HG03565 (cell line): ENCODE data around the gene NPIPB8.
"Not testable (repeated sequence)": the region's sequence is repeated elsewhere in the genome, so short reads cannot be mapped to it uniquely, and the experiment has no call there.

Experiments
- ATAC-seq: cut with Tn5 transposase; IDR thresholded peaks from one replicate; pipeline ENCODE4 v1.9.1; 2021; ENCODE audit warnings: mild to moderate bottlenecking, moderate library complexity; ENCODE audit not compliant: unreplicated experiment

The NPIPB8 gene

DNA sequence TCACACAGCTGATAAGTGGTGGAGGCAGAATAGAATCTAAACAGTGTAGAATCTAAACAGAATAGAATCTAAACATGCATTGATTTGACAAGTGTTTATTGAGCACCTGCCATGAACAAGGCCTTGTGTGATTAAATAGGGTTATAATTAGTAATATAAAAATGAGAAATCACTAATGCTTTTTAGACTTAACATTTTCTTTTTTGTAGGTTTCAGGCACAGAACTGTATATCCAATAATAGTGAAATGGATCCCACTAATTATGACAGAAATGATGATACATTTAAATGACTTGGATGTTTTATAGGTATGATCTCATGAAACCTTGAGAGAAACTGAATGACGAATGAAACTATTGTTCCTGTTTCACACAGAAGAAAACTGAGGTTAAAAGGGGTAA, at the start of gene NPIPB8:
TSS of gene NPIPB8 (plus strand) at position 301 of the 400 bp plus-strand sequence. CDS start 296 bp downstream, outside the sequence.
- ATAC-seq, result not testable (repeated sequence)

DNA sequence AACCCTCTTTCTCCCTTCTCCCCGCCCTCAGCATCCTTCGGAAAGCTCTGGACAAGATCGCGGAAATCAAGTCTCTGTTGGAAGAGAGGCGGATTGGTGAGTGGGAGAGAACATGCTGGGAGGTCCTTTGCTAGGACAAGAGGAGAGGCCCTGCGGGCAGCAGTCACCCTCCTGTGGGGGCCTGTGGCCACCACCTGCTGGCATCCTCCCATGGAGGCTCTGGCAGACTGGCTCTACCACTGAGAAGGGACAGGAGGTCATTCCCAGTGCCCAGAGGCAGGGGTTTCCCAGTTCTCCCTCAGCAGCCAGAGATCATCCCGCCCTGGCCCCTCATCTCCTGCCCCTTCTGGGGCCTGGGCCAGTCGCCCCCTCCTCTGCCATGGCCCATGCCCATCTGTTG, 48.8 kb upstream of the NPIPB8 start:
- no peak for ATAC-seq

DNA sequence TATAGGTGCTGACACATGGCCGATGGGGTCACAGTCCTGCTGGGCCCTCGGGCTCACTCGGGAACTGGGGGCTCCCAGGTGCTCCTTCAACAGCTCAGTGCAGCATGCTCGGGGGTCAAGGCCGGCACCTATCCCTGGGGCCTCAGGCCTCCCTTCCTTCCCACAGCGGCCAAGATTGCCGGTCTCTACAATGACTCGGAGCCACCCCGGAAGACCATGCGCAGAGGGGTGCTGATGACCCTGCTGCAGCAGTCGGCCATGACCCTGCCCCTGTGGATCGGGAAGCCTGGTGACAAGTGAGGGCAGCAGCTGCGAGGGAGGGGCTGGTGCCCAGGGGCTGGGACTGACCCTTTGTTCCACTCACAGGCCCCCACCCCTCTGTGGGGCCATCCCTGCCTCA, 47.9 kb upstream of the NPIPB8 start:
- no peak for ATAC-seq

DNA sequence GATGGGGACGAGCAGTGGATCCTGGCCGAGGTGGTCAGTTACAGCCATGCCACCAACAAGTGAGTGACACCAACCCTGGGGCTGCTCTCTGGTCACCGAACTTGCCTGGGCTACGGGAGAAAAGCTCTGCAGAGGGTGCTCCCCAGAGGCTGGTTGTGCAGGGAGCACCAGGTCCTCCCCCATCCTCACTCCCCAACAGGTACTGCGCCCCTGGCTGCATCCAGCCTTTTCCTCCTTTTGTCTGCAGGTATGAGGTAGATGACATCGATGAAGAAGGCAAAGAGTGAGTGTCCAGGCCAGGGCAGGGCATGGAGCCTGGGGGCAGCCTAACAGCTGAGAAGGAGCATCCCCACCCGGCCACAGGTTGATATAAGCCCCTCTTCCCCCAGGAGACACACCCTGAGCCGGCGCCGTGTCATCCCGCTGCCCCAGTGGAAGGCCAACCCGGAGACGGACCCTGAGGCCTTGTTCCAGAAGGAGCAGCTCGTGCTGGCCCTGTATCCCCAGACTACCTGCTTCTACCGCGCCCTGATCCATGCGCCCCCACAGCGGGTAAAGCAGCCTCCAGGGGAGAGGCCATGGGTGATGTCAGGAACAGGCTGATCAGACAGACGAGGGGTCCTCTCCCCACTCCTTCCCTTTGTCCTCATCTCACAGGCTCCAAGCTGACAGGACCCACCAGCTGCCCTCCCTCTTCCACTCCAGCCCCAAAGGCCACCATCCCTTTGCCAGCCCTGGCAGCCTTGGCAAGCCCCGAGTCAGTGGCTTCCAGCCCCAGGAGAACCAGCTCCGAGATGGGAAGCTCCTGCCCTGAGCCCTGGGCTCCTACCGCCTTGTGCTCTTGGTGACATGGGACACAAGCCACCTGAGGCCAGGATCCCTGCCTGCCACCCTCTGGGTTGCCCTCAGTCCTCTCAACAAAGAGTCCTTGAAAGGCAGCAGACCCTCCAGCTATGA, 47.2 kb upstream of the NPIPB8 start:
- ATAC-seq, result no peak

DNA sequence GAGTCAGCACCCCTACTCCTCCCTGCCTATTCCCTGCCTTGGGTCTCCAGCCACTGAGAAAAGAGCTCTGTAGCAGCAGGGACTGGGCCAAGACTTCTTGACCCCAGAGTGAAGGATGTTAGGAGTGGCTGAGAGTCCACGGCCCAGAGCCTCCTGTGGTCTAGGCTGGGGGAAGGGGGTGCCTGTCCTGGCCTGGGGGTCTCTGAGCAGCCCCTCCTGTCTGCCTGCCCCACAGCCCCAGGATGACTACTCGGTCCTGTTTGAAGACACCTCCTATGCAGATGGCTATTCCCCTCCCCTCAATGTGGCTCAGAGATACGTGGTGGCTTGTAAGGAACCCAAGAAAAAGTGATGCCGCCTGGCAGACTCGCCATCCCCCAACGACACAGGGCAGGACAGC, 46.5 kb upstream of the NPIPB8 start:
- no peak for ATAC-seq

DNA sequence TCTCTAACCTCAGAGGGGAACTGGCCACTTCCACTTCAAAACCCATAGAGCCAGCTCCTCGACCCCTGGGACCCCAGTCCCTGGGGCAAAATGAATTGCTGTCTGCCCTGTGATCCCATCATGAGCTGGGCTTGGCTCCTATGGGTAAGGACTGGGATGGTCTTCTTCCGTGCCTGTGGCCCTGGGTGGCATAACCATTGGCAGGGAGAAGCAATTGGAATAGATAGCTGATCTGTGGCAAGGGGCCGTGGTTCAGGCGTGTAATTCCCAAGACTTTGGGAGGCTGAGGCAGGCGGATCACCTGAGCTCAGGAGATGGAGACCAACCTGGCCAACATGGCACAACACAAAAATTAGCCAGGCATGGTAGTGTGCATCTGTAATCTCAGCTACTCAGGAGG, 45.4 kb upstream of the NPIPB8 start:
- ATAC-seq, result no peak

DNA sequence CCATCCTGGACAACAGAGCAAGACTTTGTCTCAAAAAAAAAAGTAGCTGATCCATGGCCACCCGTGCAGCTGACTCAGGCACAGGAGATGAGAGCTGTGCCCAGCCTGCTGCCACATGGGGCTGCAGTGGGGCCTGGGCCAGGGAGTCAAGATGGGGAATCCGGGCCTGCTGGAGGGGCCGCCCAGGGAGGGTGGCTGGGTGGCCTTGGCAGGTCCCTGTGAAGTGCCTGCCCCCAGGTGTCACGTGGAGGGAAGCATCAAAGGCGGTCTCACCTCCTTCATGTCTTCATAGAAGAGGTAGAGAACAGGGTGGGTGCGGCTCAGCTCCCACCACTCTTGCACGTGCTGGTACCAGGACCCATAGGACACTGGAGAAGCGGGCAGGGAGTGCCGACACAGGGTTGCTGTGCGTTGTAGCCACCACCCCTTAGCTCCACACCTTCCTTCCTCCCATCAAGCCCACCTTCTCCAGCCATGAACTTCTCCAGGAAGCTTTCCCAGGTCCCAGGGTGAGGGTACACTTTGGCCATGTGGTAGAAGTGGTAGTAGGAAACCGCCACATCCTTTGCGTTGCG, 44.8 kb upstream of the NPIPB8 start:
- ATAC-seq, result no peak

DNA sequence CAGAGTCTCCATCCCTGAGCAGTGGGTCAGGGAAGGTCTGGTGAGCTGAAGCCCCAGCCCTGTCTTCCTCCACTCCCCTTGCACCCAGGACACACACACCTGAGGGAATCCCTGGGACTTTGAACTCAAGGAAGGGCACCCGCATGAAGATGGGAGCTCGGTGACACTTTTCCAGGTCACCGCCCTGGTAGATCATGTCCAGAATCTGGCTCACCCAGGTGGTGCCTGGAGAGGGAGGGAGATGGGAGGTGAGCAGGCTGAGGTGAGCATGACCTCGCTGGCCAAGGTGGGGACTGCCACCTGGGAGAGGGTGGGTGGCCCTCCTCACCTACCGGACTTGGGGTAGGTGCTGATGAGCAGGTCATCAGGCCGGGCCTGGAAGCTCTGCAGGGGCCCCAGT, 42.4 kb upstream of the NPIPB8 start:
- not testable (repeated sequence) for ATAC-seq

DNA sequence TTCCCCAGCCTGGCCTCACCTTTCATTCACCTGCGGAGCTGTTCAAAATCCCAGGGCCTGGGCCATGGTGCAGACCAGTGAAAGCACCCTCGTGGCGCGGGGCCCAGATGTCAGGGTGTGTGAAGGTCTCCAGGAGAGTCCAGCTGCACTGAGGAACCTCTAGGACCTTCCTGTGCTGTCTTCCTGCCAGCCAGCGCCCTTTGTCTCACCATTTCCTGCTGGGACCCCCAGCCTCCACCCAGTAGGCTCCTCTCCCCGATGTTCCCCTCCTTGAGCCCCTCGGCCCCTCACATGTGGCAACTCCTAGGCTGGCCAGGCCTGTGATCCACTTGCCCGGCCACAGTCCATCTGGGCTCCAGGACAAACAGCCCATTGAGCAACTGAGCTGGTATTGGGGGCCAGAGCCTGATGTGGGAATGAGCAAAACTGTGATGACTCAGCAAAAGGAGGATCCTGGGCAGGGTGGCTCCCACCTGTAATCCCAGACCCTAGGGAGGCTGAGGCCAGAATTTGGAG, 41.7 kb upstream of the NPIPB8 start:
- ATAC-seq, result no peak

DNA sequence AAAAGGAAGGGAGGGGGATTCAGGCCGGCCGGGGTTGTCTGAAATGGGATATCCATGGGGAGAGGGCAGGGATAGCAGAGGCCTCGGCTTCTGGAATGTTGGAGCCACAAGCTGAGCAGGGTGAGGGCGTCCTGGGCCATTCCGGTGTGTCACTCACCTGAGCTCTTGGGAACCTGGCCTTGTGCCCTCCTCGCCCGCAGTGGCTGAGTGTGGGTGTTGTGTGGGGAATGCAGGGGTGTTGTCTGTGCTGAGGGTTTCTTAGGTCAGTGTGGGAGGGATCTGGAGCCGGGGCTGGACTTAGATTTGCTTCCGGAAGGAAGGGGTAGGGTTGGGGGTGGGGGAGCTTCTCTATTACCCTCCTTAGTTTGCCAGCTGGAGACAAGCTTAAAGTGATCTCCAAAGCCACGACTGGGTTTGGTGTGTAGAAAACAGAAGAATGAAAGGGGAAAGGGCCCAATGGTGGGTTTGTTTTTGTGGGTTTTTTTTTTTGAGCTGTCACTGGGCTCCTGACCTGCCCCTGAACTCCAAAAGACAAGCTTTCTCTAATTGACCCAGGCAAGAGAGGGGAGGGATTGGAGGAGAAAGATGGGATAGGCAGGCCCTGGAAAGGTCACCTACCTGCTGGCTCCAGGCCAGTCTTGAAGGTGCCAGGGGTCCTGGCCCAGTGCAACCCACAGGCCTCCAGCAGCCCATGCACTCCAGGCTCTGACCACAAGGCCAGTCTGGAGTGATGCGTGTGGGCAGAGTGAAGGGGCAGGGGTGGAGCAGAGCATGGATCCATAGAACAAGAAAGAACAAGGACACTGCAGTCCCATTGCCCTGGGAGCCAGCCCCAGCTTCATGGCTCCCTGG, 40.8 kb upstream of the NPIPB8 start, which contains the start of gene SULT1A2:
TSS of gene SULT1A2 (minus strand) at position 211 of the 852 bp plus-strand sequence. CDS start 1,120 bp downstream, outside the sequence.
- no peak for ATAC-seq

DNA sequence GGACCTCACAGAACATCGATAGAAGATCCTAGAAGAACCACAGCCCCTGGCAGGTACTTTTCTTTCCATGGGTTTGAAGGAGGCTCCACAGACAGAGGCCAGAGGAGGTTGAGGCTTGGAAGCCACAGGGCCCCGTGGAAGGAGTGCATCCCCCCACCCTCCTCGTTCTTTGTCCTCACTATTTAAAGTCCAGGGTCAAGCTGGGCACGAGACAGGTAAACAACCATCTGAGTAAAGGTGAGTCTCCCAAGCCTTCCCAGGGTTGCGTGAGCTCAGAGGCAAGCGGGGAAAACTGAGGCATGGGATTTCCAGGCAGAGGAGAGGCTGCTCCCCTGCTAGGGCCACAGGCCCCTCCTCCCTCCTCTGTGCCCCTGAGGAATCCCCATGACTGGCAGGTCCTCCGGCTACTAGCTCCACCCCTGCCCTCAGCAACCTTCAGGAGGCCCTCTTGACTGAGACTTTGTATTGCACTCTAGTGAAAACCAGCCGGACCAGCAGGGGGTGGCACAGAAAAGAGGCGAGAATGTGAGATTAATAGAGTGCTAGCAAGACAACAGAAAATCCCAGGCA, 40.1 kb upstream of the NPIPB8 start:
- ATAC-seq, result no peak

DNA sequence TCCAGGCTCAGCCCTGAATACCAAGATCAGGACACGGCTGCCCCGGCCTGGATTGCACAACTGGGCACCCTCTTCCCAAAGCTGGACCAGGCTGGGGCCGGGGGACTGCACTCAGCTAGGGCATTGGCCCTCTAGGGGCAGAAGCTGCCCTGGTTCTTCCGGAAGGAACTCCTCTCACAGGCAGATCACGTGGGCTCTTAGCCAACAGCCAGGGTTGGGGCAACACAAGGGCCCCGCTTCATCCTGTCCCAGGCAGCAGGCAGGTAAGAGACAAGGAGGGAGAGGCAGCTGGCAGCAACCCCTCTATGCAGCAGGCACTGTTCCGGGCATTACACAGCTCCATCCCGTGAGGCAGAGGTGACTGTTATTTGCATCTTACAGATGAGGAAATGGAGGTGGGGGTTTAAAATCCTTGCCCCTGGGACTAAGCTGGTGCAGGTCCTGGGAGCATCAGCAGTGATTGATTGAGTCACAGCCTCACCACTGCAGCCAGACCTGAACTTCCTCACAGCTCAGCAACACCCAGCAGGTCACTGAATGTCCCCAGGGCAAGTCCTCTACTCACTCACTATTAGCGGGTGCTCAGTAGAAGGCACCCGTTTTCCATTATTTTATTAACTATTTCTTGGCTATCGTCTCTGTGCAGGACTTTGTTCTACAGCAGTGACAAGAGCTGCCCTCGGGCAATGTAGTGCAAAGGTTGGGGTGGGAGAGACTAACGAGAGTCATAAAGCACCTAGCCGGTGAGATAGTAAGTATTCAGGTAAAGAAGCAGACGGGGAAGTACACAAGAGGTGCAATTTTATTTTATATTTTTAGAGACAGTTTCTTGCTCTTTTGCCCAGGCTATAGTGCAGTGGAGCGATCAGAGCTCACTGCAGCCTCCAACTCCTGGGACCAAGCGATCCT, 38.2 kb upstream of the NPIPB8 start:
- not testable (repeated sequence) for ATAC-seq

DNA sequence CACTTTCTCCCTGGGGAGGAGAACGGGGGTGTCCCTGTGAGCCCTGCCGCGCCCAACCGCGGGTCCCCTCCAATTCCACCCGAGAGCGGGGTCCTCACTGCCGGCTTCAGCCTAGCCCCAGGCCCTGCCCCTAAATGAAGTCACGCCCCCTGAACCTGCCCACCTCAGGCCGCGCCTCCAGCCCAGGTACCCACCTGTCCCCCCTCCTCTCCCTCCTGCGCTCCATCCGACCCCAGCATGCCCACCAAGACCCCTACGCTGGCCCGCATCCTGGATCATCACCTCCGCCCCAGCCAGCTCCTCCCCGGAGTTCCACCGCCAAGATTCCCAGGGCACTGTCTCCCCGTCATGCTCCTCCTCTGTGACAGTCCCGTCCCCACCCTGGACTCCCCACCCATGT, 36.9 kb upstream of the NPIPB8 start:
- not testable (repeated sequence) for ATAC-seq

DNA sequence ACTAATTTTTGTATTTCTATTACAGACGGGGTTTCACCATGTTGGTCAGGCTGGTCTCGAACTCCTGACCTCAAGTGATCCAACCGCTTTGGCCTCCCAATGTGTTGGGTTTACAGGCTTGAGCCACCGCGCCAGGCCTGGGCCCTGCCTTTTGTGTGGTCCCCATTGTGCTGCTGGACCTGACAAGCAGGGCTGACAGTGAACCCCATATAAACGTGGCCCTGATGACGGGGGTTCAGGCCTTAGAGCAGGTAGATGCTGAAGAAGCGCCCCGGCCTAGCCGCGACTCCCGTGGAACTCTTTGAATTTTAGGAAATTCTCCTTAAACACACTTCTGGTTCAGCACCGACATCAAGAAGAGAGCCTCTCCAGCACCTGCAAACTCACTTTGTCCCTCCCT, 36.3 kb upstream of the NPIPB8 start:
- not testable (repeated sequence) for ATAC-seq

DNA sequence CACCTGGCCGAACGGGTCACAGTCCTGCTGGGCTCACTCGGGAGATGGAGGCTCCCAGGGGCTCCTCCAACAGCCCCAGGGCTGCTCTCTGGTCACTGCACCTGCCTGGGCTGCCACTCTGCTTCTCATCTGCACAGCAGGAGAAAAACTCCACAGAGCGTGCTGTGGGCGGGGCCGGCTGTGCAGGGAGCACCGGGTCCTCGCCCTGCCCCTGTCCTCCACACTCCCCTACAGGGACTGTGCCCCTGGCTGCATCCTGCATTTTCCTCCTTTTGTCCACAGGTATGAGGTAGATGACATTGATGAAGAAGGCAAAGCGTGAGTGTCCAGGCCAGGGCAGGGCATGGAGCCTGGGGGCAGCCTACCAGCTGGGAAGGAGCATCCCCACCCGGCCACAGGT, 35.8 kb upstream of the NPIPB8 start:
- ATAC-seq, result not testable (repeated sequence)

DNA sequence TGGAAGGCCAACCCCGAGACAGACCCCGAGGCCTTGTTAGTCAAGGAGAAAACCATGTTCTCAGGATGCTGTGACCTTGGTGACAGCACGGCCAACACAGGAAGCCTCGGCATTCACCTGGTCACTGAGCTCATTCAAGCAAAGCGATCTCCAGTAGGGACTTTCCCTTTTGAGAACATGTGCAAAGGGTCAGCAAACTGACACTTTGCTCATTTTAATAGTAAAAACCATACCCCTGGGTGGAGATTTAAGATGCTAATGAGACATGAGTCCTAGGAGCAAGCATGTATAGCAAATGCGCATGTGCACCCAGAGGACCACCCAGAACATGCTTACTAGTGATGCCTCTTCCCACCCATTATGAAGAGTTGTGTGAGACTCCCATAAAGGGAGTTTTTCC, 35.3 kb upstream of the NPIPB8 start:
- ATAC-seq, result no peak

DNA sequence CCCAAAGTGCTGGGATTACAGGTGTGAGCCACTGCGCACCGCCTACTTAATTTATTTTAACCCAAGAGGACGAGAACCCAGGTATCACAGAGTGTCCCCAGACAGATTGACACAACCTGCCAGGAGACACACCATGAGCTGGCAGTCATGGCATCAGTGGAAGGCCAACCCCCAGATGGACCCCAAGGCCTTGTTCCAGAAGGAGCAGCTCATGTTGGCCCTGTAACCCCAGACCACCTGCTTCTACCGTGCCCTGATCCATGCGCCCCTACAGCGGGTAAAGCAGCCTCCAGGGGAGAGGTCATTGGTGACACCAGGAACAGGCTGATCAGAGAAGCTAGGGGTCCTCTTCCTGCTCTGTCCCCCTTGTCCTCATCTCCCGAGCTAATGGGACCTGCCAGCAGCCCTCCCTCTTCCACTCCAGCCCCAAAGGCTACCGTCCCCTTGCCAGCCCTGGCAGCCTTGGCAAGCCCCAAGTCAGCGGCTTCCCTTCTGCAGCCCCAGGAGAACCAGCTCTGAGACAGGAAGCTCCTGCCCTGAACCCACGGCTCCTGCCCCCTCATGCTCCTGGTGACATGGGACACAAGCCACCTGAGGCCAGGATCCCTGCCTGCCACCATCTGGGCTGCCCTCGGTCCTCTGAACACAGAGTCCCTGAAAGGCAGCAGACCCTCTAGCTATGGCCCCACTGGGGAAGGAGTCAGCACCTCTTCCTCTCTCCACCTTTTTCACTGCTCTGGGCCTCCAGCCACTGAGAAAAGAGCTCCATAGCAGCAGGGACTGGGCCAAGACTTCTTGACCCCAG, 34.3 kb upstream of the NPIPB8 start:
- ATAC-seq, result no peak

DNA sequence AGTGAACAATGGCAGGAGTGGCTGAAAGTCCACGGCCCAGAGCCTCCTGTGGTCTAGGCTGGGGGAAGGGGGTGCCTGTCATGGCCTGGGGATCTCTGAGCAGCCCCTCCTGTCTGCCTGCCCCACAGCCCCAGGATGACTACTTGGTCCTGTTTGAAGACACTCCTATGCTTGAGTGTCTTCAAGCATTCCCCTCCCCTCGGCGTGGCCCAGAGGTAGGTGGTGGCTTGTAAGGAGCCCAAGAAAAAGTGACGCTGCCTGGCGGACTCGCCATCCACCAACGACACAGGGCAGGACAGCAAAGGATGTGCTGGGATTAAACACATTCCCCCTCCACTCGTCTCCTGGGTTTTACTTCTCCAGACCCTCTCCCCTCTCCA, 33.7 kb upstream of the NPIPB8 start:
- no peak for ATAC-seq
